Measurements from ENCODE around the gene RPS25.

GRCh38 chr11:118996926-118997626, 21.1 kb downstream of the RPS25 start:
- TF ChIP-seq CTCF (IDR thresholded peaks at IDR 0.05) (no peak), POLR2AphosphoS5 (IDR thresholded peaks at IDR 0.05; ENCODE audit: low read depth, low read length) (no peak)

All from Panc1 (cell line).